GM23248 (cell line): ENCODE results near the gene CLCN7.

Experiments used
- EZH2 ChIP-seq: fragments of 200-600 bp; sonication (generic); IDR thresholded peaks from 2 replicates; pipeline ENCODE4 v1.6.1; 2018; ENCODE audit warnings: antibody characterized with exemption, mild to moderate bottlenecking; ENCODE audit not compliant: insufficient read depth, poor library complexity, severe bottlenecking
- EZH2phosphoT487 ChIP-seq: fragments of 200-600 bp; sonication (generic); IDR thresholded peaks from 2 replicates; pipeline ENCODE4 v1.6.1; 2018; ENCODE audit warnings: antibody characterized with exemption, moderate library complexity, mild to moderate bottlenecking, low read depth; ENCODE audit not compliant: insufficient read depth

- TF ChIP-seq EZH2phosphoT487 (no peak), EZH2 (no peak)
Measured at GRCh38 chr16:1492923-1493745, 18.3 kb upstream of the CLCN7 start, which contains the start of gene TELO2.
